K562 (cell line): ENCODE data around the gene FGF21. TPM values are rescaled to one million over a fixed set of nuclear protein-coding genes. Genes with fewer than 3 reads are reported as not detected.
"Not testable (repeated sequence)": the region's sequence is repeated elsewhere in the genome, so short reads cannot be mapped to it uniquely, and the experiment has no call there.

Experiments used
- ATAC-seq: fragments of 200-7000 bp; cut with Tn5 transposase; 3 replicates; pipeline ENCODE4 v1.9.1; 2020; ENCODE audit warnings: moderate library complexity
- BruUV-seq: library from RNA; stranded (reverse); fragments of 400-500 nt; replicated peaks from 2 replicates; lab custom pipeline; 2021; lab: Mats Ljungman, UMichigan
- CTCF ChIA-PET: fragments of 300-600 bp; formaldehyde crosslinking; extraction: SDS; loops from one replicate; lab custom pipeline; 2021; ENCODE audit warnings: low intra/inter-chr PET ratio; lab: Yijun Ruan, JAX
- POLR2A ChIA-PET: fragments of 300-600, 350-650 bp; sonication (Branson Sonifier 250); formaldehyde crosslinking; extraction: SDS; loops from one replicate; lab custom pipeline; 2021; ENCODE audit warnings: antibody characterized with exemption, inconsistent platforms; lab: Yijun Ruan, JAX
- DNase-seq, 4 experiments: peaks; one replicate each; pipeline versions ENCODE4 v3.0.0 to v3.0.0-alpha.2; 2011 to 2018; ENCODE audit warnings: low spot score in 3 of 4, mixed read lengths in 3 of 4; ENCODE audit errors: extremely low read depth in 1 of 4
- FAIRE-seq: peaks from 2 replicates; lab custom pipeline; 2011; peaks lifted over from hg19 to GRCh38; lab: Jason Lieb, UNC
- H2AFZ ChIP-seq: 2 replicates; pipeline ENCODE4 v1.6.0; 2011; ENCODE audit warnings: low read depth, low read length, control low read depth, inconsistent platforms
- H3K27ac ChIP-seq: fragments of 200-600 bp; 3 replicates; pipeline ENCODE4 v1.8.0; 2011; ENCODE audit warnings: low read depth, mild to moderate bottlenecking, control low read depth, inconsistent platforms, low read length, moderate library complexity, mixed read lengths; ENCODE audit errors: extremely low read depth
- H3K27me3 ChIP-seq, 2 experiments: fragments of 300-600 bp in 1 of 2; 2 replicates in 1 of 2; 3 replicates in 1 of 2; pipeline versions ENCODE4 v1.6.0 to v1.8.0; 2011; ENCODE audit warnings: inconsistent platforms in 2 of 2, low read length in 2 of 2, mild to moderate bottlenecking in 1 of 2, mixed read lengths in 1 of 2, moderate library complexity in 1 of 2; ENCODE audit not compliant: control insufficient read depth in 2 of 2, insufficient read depth in 2 of 2
- H3K36me3 ChIP-seq: fragments of 300-600 bp; 3 replicates; pipeline ENCODE4 v1.8.0; 2011; ENCODE audit warnings: mild to moderate bottlenecking, low read length, inconsistent platforms; ENCODE audit not compliant: control insufficient read depth, insufficient read depth
- H3K4me1 ChIP-seq, 2 experiments: fragments of 200-600 bp in 1 of 2; replicated peaks in 1 of 2; 2 replicates in 1 of 2; 3 replicates in 1 of 2; pipeline versions ENCODE4 v1.5.1 to v1.8.0; 2011; ENCODE audit warnings: inconsistent platforms in 2 of 2, low read length in 2 of 2, mild to moderate bottlenecking in 1 of 2, mixed read lengths in 1 of 2, moderate library complexity in 1 of 2; ENCODE audit not compliant: control insufficient read depth in 2 of 2, insufficient read depth in 2 of 2
- H3K4me2 ChIP-seq: 2 replicates; pipeline ENCODE4 v1.6.1; 2011; ENCODE audit warnings: low read length, control low read depth, inconsistent platforms, mixed read lengths; ENCODE audit not compliant: insufficient read depth
- H3K4me3 ChIP-seq: fragments of 200-600 bp; sonication (generic), shearing (Covaris generic); 2 replicates; pipeline ENCODE4 v1.5.1; 2016; ENCODE audit warnings: control low read depth, inconsistent platforms
- H3K79me2 ChIP-seq: fragments of 200-600 bp; 3 replicates; pipeline ENCODE4 v1.8.0; 2011; ENCODE audit warnings: low read length, inconsistent platforms; ENCODE audit not compliant: control insufficient read depth, insufficient read depth
- H3K9ac ChIP-seq, 2 experiments: 2 replicates each; pipeline versions ENCODE4 v1.6.0 to v1.6.1; 2011; ENCODE audit warnings: low read depth in 2 of 2, low read length in 2 of 2, control low read depth in 1 of 2, inconsistent platforms in 1 of 2, mild to moderate bottlenecking in 1 of 2, mixed read lengths in 1 of 2; ENCODE audit not compliant: insufficient read depth in 1 of 2
- H3K9me1 ChIP-seq: one replicate; pipeline ENCODE4 v1.6.0; 2011; ENCODE audit warnings: inconsistent platforms, mild to moderate bottlenecking, low read length, moderate library complexity; ENCODE audit not compliant: control insufficient read depth, insufficient read depth
- H3K9me3 ChIP-seq: replicated peaks from 2 replicates; pipeline ENCODE4 v1.5.1; 2011; ENCODE audit warnings: low read depth, low read length, inconsistent platforms; ENCODE audit not compliant: control insufficient read depth, insufficient read depth
- H4K20me1 ChIP-seq: replicated peaks from 2 replicates; pipeline ENCODE4 v1.6.1; 2011; ENCODE audit warnings: low read length, inconsistent platforms, mixed read lengths; ENCODE audit not compliant: control insufficient read depth, insufficient read depth
- WGBS: fragments of 100-300 bp; shearing (Covaris generic); methylation state at CpG from one replicate; pipeline ENCODE4 v1.1.6; 2016; ENCODE audit warnings: low coverage, mixed read lengths; ENCODE audit not compliant: insufficient coverage; ENCODE audit errors: missing lambda C conversion rate; 5-methylcytosine and 5-hydroxymethylcytosine counted together
- in situ Hi-C: fragments of 300-500 bp; cut with MboI; formaldehyde crosslinking; loops from 4 replicates; pipeline ENCODE4 v1.15.0; 2018; ENCODE audit warnings: inconsistent platforms, mixed read lengths
- intact Hi-C: fragments of 100-400 bp; cut with micrococcal nuclease; formaldehyde crosslinking; loops from 2 replicates; pipeline ENCODE4 v1.14.2; 2022
- polyA plus RNA-seq, 8 experiments: library from polyadenylated mRNA; depleted of rRNA in 4 of 8; stranded (reverse) in 5 of 8; unstranded in 3 of 8; fragments of >200 nt; fragmentation: Nextera tagmentation in 2 of 8; fragmentation: Illumina TruSeq in 1 of 8; extraction: Ambion mirVana in 2 of 8; extraction: Trizol in 1 of 8; gene quantifications; 2 replicates each; pipeline versions ENCODE4 v1.2.1 to v1.2.3, GENCODE V29; 2011 to 2014; ENCODE audit warnings: inconsistent platforms in 1 of 8, missing spikeins in 1 of 8
- total RNA-seq, 7 experiments: library from RNA; depleted of rRNA in 6 of 7; stranded (reverse); fragments of >200 nt in 6 of 7; fragmentation: Illumina TruSeq in 2 of 7; extraction: Trizol in 2 of 7; gene quantifications; 2 replicates each; pipeline versions ENCODE4 v1.2.1 to v1.2.3, GENCODE V29; 2011 to 2021; ENCODE audit warnings: low replicate concordance in 1 of 7
- TF ChIP-seq, protein P1 (sequence below): sonication (generic); formaldehyde crosslinking; IDR thresholded peaks from 2 replicates; pipeline ENCODE4 v1.5.0; 2020; ENCODE audit warnings: missing genetic modification reagents
- TF ChIP-seq, protein P2 (sequence below): fragments of 450-650 bp; IDR thresholded peaks from 2 replicates; pipeline ENCODE4 v1.6.1; 2017; ENCODE audit warnings: antibody characterized with exemption
- TF ChIP-seq, protein P3 (sequence below), 2 experiments: fragments of 450-650 bp; IDR thresholded peaks; 2 replicates each; pipeline ENCODE4 v1.6.1; 2018; ENCODE audit warnings: mild to moderate bottlenecking in 2 of 2, low read depth in 1 of 2; ENCODE audit not compliant: partially characterized antibody in 2 of 2
- TF ChIP-seq, protein P4 (sequence below): fragments of 250-450 bp; sonication (Bioruptor Pico); IDR thresholded peaks from 2 replicates; pipeline ENCODE4 v1.5.1; 2021; ENCODE audit warnings: mild to moderate bottlenecking

Gene FGF21
- total and polyA plus RNA-seq, 9 of the 15 experiments (the other 6 are each of a cell fraction or from before 2014, with no cell fraction given), result 0.04 to 0.77 (median 0.09) TPM; not detected in 6

DNA sequence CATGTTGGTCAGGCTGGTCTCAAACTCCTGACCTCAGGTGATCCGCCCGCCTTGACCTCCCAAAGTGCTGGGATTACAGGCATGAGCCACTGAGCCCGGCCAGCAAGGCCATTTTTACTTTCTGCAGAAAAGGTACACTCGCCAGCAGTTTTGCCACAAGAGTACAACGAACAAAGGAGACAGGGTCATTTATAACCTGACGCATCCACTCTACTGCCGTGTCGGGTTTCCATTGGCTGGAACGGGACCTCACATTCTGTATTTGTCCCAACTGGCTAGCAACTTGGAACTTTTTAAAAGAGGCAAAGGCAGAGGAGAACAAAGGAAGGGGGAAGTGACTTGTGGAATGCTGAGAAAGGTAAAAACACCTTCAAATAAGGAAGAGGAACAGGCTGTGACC lies 32.0 kb downstream of the FGF21 start:
- peaks cover 8 to 11% of the 10 kb centered on the region in 2 experiments; a peak in 4 of 5 replicates for H3K4me1 ChIP-seq
- H2AFZ ChIP-seq, H3K9me3 ChIP-seq, H3K9me1 ChIP-seq, DNase-seq, H3K36me3 ChIP-seq, H3K27me3 ChIP-seq, H4K20me1 ChIP-seq, FAIRE-seq, BruUV-seq, H3K4me2 ChIP-seq, H3K79me2 ChIP-seq, H3K27ac ChIP-seq, in situ Hi-C loops, ATAC-seq, H3K4me3 ChIP-seq, H3K9ac ChIP-seq: not testable (repeated sequence)
- CTCF ChIA-PET, result interaction anchor here (0.6 to 2.5 kb wide), 7 partner anchors 24 to 437 kb away, joined by 3 to 34 read pairs (median 3); partner anchors contain the start of gene HSD17B14
- POLR2A ChIA-PET, result interaction anchor here (1.1 kb wide), 1 partner anchor 89 kb away, joined by 5 read pairs; no protein-coding TSS in a partner anchor
- intact Hi-C loops, result loop anchor here (5.0 to 10.0 kb wide), 2 partner anchors 285 to 437 kb away; partner anchors contain the start of gene KCNA7
- TF ChIP-seq, protein P1, sequence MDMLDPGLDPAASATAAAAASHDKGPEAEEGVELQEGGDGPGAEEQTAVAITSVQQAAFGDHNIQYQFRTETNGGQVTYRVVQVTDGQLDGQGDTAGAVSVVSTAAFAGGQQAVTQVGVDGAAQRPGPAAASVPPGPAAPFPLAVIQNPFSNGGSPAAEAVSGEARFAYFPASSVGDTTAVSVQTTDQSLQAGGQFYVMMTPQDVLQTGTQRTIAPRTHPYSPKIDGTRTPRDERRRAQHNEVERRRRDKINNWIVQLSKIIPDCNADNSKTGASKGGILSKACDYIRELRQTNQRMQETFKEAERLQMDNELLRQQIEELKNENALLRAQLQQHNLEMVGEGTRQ (CRISPR knock-in tag), result 0 out of 2 replicates have a peak, but pooled peaks have one; percentile 6
- 78% methylated on average over 9 of the region's 9 CpGs for WGBS

DNA sequence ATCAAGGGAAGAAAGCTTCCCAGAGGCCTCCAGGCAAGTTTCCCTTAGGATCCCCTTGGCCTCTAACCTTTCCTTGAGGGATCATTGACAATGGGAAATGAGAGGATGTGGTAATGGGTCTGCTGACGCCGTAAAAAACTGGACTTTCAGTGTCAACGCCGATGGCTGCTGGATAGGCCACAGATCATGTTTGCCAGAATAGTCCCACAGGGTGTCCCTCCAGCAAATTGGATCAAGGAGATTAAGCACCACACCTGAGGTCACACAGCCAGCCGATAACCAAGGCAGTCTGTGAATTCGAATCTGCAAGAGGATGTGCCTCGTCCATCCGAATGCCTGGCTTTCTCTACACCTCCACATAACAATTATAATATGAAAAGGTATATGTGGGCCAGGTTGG lies 37.9 kb downstream of the FGF21 start:
- no peak for DNase-seq
- no TSS peak for BruUV-seq
- CTCF ChIA-PET, result no interaction called here
- peaks cover 2% of the 10 kb centered on the region; the same call in 1 of the 3 replicates for H3K36me3 ChIP-seq
- H3K9ac ChIP-seq, result no peak overlapping the region
- no peak overlapping the region for H2AFZ ChIP-seq
- in situ Hi-C loops, result loop anchor here (5.0 to 10.0 kb wide), 3 partner anchors 49 to 432 kb away; no protein-coding TSS in a partner anchor
- no peak overlapping the region for H3K27ac ChIP-seq
- no peaks in the 10 kb centered on the region for H3K9me3 ChIP-seq
- ATAC-seq, result no peak
- no peaks in the 10 kb centered on the region for H3K79me2 ChIP-seq
- no peaks in the 10 kb centered on the region for H3K27me3 ChIP-seq
- POLR2A ChIA-PET, result interaction anchor here (0.8 to 1.6 kb wide), 2 partner anchors 17 to 54 kb away, joined by 3 to 4 read pairs; partner anchors contain the start of gene BCAT2
- no peaks in the 10 kb centered on the region for H3K9me1 ChIP-seq
- H3K4me2 ChIP-seq, result no peak overlapping the region
- FAIRE-seq, result no peak
- peaks cover 3 to 13% of the 10 kb centered on the region in 2 experiments; a peak in 4 of 5 replicates for H3K4me1 ChIP-seq
- 71% methylated on average over 8 of the region's 8 CpGs for WGBS
- no peaks in the 10 kb centered on the region for H4K20me1 ChIP-seq
- intact Hi-C loops, result no loop called here
- H3K4me3 ChIP-seq, result no peak overlapping the region
- TF ChIP-seq, protein P2, sequence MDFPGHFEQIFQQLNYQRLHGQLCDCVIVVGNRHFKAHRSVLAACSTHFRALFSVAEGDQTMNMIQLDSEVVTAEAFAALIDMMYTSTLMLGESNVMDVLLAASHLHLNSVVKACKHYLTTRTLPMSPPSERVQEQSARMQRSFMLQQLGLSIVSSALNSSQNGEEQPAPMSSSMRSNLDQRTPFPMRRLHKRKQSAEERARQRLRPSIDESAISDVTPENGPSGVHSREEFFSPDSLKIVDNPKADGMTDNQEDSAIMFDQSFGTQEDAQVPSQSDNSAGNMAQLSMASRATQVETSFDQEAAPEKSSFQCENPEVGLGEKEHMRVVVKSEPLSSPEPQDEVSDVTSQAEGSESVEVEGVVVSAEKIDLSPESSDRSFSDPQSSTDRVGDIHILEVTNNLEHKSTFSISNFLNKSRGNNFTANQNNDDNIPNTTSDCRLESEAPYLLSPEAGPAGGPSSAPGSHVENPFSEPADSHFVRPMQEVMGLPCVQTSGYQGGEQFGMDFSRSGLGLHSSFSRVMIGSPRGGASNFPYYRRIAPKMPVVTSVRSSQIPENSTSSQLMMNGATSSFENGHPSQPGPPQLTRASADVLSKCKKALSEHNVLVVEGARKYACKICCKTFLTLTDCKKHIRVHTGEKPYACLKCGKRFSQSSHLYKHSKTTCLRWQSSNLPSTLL, result no peak
- TF ChIP-seq, protein P3, sequence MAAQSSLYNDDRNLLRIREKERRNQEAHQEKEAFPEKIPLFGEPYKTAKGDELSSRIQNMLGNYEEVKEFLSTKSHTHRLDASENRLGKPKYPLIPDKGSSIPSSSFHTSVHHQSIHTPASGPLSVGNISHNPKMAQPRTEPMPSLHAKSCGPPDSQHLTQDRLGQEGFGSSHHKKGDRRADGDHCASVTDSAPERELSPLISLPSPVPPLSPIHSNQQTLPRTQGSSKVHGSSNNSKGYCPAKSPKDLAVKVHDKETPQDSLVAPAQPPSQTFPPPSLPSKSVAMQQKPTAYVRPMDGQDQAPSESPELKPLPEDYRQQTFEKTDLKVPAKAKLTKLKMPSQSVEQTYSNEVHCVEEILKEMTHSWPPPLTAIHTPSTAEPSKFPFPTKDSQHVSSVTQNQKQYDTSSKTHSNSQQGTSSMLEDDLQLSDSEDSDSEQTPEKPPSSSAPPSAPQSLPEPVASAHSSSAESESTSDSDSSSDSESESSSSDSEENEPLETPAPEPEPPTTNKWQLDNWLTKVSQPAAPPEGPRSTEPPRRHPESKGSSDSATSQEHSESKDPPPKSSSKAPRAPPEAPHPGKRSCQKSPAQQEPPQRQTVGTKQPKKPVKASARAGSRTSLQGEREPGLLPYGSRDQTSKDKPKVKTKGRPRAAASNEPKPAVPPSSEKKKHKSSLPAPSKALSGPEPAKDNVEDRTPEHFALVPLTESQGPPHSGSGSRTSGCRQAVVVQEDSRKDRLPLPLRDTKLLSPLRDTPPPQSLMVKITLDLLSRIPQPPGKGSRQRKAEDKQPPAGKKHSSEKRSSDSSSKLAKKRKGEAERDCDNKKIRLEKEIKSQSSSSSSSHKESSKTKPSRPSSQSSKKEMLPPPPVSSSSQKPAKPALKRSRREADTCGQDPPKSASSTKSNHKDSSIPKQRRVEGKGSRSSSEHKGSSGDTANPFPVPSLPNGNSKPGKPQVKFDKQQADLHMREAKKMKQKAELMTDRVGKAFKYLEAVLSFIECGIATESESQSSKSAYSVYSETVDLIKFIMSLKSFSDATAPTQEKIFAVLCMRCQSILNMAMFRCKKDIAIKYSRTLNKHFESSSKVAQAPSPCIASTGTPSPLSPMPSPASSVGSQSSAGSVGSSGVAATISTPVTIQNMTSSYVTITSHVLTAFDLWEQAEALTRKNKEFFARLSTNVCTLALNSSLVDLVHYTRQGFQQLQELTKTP (IDR thresholded peaks at IDR 0.05; ENCODE audit: low read depth in 1 of 2, partially characterized antibody in 2 of 2), result no peak
- TF ChIP-seq, protein P4, sequence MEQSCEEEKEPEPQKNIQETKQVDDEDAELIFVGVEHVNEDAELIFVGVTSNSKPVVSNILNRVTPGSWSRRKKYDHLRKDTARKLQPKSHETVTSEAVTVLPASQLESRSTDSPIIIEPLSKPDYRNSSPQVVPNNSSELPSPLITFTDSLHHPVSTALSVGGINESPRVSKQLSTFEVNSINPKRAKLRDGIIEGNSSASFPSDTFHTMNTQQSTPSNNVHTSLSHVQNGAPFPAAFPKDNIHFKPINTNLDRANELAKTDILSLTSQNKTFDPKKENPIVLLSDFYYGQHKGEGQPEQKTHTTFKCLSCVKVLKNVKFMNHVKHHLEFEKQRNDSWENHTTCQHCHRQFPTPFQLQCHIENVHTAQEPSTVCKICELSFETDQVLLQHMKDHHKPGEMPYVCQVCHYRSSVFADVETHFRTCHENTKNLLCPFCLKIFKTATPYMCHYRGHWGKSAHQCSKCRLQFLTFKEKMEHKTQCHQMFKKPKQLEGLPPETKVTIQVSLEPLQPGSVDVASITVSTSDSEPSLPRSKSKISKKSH (CRISPR knock-in tag), result no peak
